Keratinocyte (primary cell): ENCODE results near the gene IGHMBP2. TPM values are rescaled to one million over a fixed set of nuclear protein-coding genes. Genes with fewer than 3 reads are reported as not detected.

ENCODE experiments used
- DNase-seq: peaks from one replicate; pipeline ENCODE4 v3.0.0-alpha.2; 2011; ENCODE audit warnings: low read depth, missing footprints, low spot score
- FAIRE-seq: peaks from 2 replicates; lab custom pipeline; 2011; peaks lifted over from hg19 to GRCh38; lab: Jason Lieb, UNC
- H2AFZ ChIP-seq: 2 replicates; pipeline ENCODE4 v1.6.0; 2012; ENCODE audit warnings: low read length, control low read depth, inconsistent platforms; ENCODE audit not compliant: control insufficient read depth
- H3K27ac ChIP-seq: 2 replicates; pipeline ENCODE4 v1.5.1; 2011; ENCODE audit warnings: low read length; ENCODE audit not compliant: control insufficient read depth, insufficient read depth
- H3K27me3 ChIP-seq: 3 replicates; pipeline ENCODE4 v1.6.0; 2011; ENCODE audit warnings: low read length; ENCODE audit not compliant: control insufficient read depth, insufficient read depth; ENCODE audit errors: extremely low read depth
- H3K36me3 ChIP-seq, 2 experiments: 2 replicates in 1 of 2; 3 replicates in 1 of 2; pipeline ENCODE4 v1.5.1; 2011; ENCODE audit warnings: low read length in 2 of 2, mild to moderate bottlenecking in 1 of 2; ENCODE audit not compliant: control insufficient read depth in 2 of 2, insufficient read depth in 2 of 2; ENCODE audit errors: extremely low read depth in 1 of 2
- H3K4me1 ChIP-seq: 3 replicates; pipeline ENCODE4 v1.5.1; 2011; ENCODE audit warnings: low read length; ENCODE audit not compliant: control insufficient read depth, insufficient read depth; ENCODE audit errors: extremely low read depth
- H3K4me2 ChIP-seq: 3 replicates; pipeline ENCODE4 v1.6.0; 2011; ENCODE audit warnings: low read depth, low read length; ENCODE audit not compliant: control insufficient read depth, insufficient read depth; ENCODE audit errors: extremely low read depth
- H3K4me3 ChIP-seq, 3 experiments: fragments of 200-600 bp in 1 of 3; sonication (generic) in 1 of 3; 2 replicates in 2 of 3; 3 replicates in 1 of 3; pipeline ENCODE4 v1.5.1; 2011 to 2016; ENCODE audit warnings: low read length in 3 of 3, mild to moderate bottlenecking in 3 of 3, control low read depth in 2 of 3, inconsistent platforms in 1 of 3, low read depth in 1 of 3, mixed read lengths in 1 of 3, mixed run types in 1 of 3, moderate library complexity in 1 of 3; ENCODE audit not compliant: control insufficient read depth in 2 of 3, insufficient read depth in 2 of 3; ENCODE audit errors: extremely low read depth in 1 of 3
- H3K79me2 ChIP-seq: 2 replicates; pipeline ENCODE4 v1.6.0; 2012; ENCODE audit warnings: low read length; ENCODE audit not compliant: control insufficient read depth, insufficient read depth
- H3K9ac ChIP-seq: 3 replicates; pipeline ENCODE4 v1.6.0; 2011; ENCODE audit warnings: low read length; ENCODE audit not compliant: control insufficient read depth, insufficient read depth; ENCODE audit errors: extremely low read depth
- H3K9me1 ChIP-seq: 3 replicates; pipeline ENCODE4 v1.6.0; 2011; ENCODE audit warnings: low read length; ENCODE audit not compliant: control insufficient read depth, insufficient read depth; ENCODE audit errors: extremely low read depth
- H3K9me3 ChIP-seq: 2 replicates; pipeline ENCODE4 v1.5.1; 2012; ENCODE audit warnings: low read depth, low read length; ENCODE audit not compliant: control insufficient read depth
- H4K20me1 ChIP-seq: 3 replicates; pipeline ENCODE4 v1.6.0; 2011; ENCODE audit warnings: low read length; ENCODE audit not compliant: control insufficient read depth, insufficient read depth; ENCODE audit errors: extremely low read depth
- EZH2 ChIP-seq: IDR thresholded peaks from one replicate; pipeline ENCODE4 v1.6.1; 2012; ENCODE audit warnings: inconsistent platforms, mild to moderate bottlenecking, low read length, moderate library complexity
- dilution Hi-C: fragments of 300-500 bp; cut with MboI; formaldehyde crosslinking; loops from one replicate; pipeline ENCODE4 v1.7.0; 2020; ENCODE audit warnings: low sequenced_read_pairs; ENCODE audit not compliant: extremely low pct_ligation_motif_present
- polyA plus RNA-seq, 5 experiments: library from polyadenylated mRNA; depleted of rRNA in 3 of 5; stranded (reverse) in 3 of 5; stranded (forward) in 1 of 5; unstranded in 1 of 5; fragments of >200 nt; gene quantifications; 1 replicate in 1 of 5; 2 replicates in 3 of 5; 3 replicates in 1 of 5; pipeline versions ENCODE4 v1.2.1 to v1.2.3, GENCODE V29; 2011 to 2012; ENCODE audit warnings: missing spikeins in 2 of 5, low read depth in 1 of 5, low replicate concordance in 1 of 5
- TF ChIP-seq, protein P1 (sequence below), 3 experiments: IDR thresholded peaks in 1 of 3; conservative IDR thresholded peaks in 1 of 3; optimal IDR thresholded peaks in 1 of 3; 2 replicates in 2 of 3; 3 replicates in 1 of 3; pipeline versions ENCODE3 to v1.5.1; 2011; ENCODE audit warnings: low read length in 3 of 3, mild to moderate bottlenecking in 3 of 3, moderate library complexity in 2 of 3, control low read depth in 1 of 3, inconsistent platforms in 1 of 3; ENCODE audit not compliant: insufficient read depth in 2 of 3; ENCODE audit errors: extremely low read depth in 1 of 3

IGHMBP2 gene
- polyA plus RNA-seq, 1 donor (not counting 4 experiments of a cell fraction or from before 2014, with no cell fraction given): 10.0 TPM

DNA sequence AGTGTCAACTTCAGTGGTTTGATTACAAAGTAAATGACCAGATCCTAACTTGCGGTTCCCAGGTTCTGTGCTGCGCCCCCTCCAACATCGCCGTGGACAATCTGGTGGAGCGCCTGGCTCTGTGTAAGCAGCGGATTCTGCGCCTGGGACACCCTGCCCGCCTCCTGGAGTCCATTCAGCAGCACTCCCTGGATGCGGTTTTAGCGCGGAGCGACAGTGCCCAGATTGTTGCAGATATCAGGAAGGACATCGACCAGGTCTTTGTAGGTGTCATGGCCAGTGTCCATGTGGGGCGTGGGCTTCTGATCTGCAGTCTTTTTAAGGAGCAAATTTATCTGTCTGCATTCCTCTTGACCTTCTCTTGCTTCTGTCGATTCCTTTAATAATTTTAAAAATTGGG lies 11.1 kb downstream of the IGHMBP2 start:
- Histone ChIP-seq H3K4me2 (no peak overlapping the region), H3K4me3 (no peak overlapping the region), H3K27me3 (no peaks in the 10 kb centered on the region), H2AFZ (no peak overlapping the region), H3K9me3 (no peaks in the 10 kb centered on the region), H3K9me1 (no peaks in the 10 kb centered on the region), H3K27ac (no peak overlapping the region), H3K4me1 (no peaks in the 10 kb centered on the region), H3K36me3 (peaks cover 27 to 30% of the 10 kb centered on the region in 2 experiments), H4K20me1 (no peaks in the 10 kb centered on the region), H3K79me2 (no peaks in the 10 kb centered on the region), H3K9ac (no peak overlapping the region)
- TF ChIP-seq EZH2: no peak
- dilution Hi-C loops: no loop called here
- no peak for FAIRE-seq
- no peak for DNase-seq

DNA sequence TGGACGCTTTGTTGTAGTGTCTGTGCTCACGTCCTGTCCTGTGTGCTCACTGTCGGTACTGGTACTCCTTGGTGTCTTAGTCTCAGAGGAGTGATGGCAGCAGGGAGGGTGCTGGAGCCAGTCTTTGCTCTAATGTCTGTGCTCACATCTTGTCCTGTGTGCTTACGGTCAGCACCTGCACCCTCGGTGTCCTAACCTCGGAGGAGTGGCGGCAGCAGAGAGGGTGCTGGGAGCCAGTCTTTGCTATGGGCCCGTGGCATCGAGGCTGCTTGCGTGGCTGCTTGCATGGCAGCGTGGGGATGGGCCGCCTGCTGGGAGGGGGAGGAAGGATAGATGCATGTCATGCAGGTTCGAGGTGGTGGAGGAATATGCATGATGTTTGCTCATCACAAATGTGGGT lies 12.7 kb downstream of the IGHMBP2 start:
- DNase-seq (no peak), FAIRE-seq (no peak)
- dilution Hi-C loops: no loop called here
- H3K27me3 ChIP-seq: no peaks in the 10 kb centered on the region
- H3K36me3 ChIP-seq: peaks cover 19 to 24% of the 10 kb centered on the region in 2 experiments
- no peaks in the 10 kb centered on the region for H3K9me1 ChIP-seq
- no peaks in the 10 kb centered on the region for H3K9me3 ChIP-seq
- H2AFZ ChIP-seq: no peak overlapping the region
- no peaks in the 10 kb centered on the region for H4K20me1 ChIP-seq
- no peaks in the 10 kb centered on the region for H3K4me1 ChIP-seq
- H3K4me2 ChIP-seq: no peak overlapping the region
- H3K4me3 ChIP-seq: no peak overlapping the region
- no peak overlapping the region for H3K9ac ChIP-seq
- H3K27ac ChIP-seq: no peak overlapping the region
- TF ChIP-seq EZH2: no peak
- TF ChIP-seq, protein P1, sequence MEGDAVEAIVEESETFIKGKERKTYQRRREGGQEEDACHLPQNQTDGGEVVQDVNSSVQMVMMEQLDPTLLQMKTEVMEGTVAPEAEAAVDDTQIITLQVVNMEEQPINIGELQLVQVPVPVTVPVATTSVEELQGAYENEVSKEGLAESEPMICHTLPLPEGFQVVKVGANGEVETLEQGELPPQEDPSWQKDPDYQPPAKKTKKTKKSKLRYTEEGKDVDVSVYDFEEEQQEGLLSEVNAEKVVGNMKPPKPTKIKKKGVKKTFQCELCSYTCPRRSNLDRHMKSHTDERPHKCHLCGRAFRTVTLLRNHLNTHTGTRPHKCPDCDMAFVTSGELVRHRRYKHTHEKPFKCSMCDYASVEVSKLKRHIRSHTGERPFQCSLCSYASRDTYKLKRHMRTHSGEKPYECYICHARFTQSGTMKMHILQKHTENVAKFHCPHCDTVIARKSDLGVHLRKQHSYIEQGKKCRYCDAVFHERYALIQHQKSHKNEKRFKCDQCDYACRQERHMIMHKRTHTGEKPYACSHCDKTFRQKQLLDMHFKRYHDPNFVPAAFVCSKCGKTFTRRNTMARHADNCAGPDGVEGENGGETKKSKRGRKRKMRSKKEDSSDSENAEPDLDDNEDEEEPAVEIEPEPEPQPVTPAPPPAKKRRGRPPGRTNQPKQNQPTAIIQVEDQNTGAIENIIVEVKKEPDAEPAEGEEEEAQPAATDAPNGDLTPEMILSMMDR (optimal IDR thresholded peaks at IDR 0.05 in 1 of 3, IDR thresholded peaks at IDR 0.05 in 1 of 3, conservative IDR thresholded peaks at IDR 0.05 in 1 of 3; ENCODE audit: extremely low read depth in 1 of 3, insufficient read depth in 2 of 3, low read length in 3 of 3): no peak
- no peaks in the 10 kb centered on the region for H3K79me2 ChIP-seq

DNA sequence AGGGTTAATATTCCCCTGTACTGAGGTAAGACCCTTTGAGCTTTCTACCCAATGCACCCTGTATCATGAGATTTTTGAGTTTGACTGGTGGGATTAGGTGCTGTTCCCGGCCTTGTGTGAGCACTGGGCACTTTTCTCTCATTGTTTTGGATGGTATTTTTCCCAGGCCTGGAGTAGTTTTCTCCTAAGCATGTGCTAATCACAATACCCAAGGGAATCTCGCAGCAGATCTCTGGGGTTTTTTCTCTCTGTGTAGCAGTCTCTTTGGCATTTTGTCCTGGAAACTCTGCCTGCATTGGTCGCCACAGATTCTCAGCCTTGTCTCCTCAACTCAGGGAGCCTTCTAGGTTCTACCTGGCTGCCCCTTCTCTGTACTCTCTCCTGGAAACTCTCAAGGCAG lies 19.9 kb downstream of the IGHMBP2 start:
- dilution Hi-C loops: no loop called here
- no peak overlapping the region for H3K27ac ChIP-seq

More for the DNA sequence above, 19.9 kb downstream of the IGHMBP2 start:
- Histone ChIP-seq H2AFZ (no peak overlapping the region), H3K27me3 (no peaks in the 10 kb centered on the region), H3K36me3 (peaks cover 14 to 19% of the 10 kb centered on the region in 2 experiments), H3K79me2 (no peaks in the 10 kb centered on the region), H3K9ac (no peak overlapping the region), H3K9me3 (peaks cover 5% of the 10 kb centered on the region), H3K4me3 (no peak overlapping the region), H3K9me1 (no peaks in the 10 kb centered on the region), H3K4me2 (no peak overlapping the region), H4K20me1 (no peaks in the 10 kb centered on the region), H3K4me1 (no peaks in the 10 kb centered on the region)
- no peak for TF ChIP-seq EZH2
- TF ChIP-seq, protein P1 (optimal IDR thresholded peaks at IDR 0.05 in 1 of 3, IDR thresholded peaks at IDR 0.05 in 1 of 3, conservative IDR thresholded peaks at IDR 0.05 in 1 of 3; ENCODE audit: extremely low read depth in 1 of 3, insufficient read depth in 2 of 3, low read length in 3 of 3): no peak
- no peak for FAIRE-seq
- no peak for DNase-seq
